PC-9 (cell line): Measurements from ENCODE around the gene GIMAP1. TPM values are rescaled to one million over a fixed set of nuclear protein-coding genes. Genes with fewer than 3 reads are reported as not detected.

ENCODE experiments used
- BruUV-seq: library from RNA; stranded (reverse); fragments of 400-500 nt; replicated peaks from 2 replicates; lab custom pipeline; 2021; lab: Mats Ljungman, UMichigan
- CTCF ChIA-PET: fragments of 300-600 bp; sonication (Branson Sonifier 250); formaldehyde crosslinking; loops from one replicate; lab custom pipeline; 2022; ENCODE audit warnings: antibody characterized with exemption; lab: Charles Lee
- POLR2A ChIA-PET: fragments of 300-600 bp; sonication (Branson Sonifier 250); formaldehyde crosslinking; loops from one replicate; lab custom pipeline; 2022; ENCODE audit warnings: antibody characterized with exemption; ENCODE audit not compliant: unreplicated experiment; lab: Charles Lee
- DNase-seq, 2 experiments: peaks; one replicate each; pipeline versions ENCODE4 v3.0.0 to v3.0.0-alpha.2; 2015 to 2022; ENCODE audit warnings: mixed read lengths in 1 of 2
- H2AFZ ChIP-seq: fragments of 200-600 bp; sonication (generic); 2 replicates; pipeline ENCODE4 v1.8.1; 2017; ENCODE audit warnings: antibody characterized with exemption
- H3F3A ChIP-seq: fragments of 200-600 bp; sonication (generic); 2 replicates; pipeline ENCODE4 v1.8.1; 2017; ENCODE audit warnings: antibody characterized with exemption, mild to moderate bottlenecking, low read depth; ENCODE audit not compliant: insufficient read depth
- H3K27ac ChIP-seq: fragments of 200-600 bp; sonication (generic); 2 replicates; pipeline ENCODE4 v1.6.1; 2016; ENCODE audit warnings: mixed run types
- H3K27me3 ChIP-seq: fragments of 200-600 bp; sonication (generic); 2 replicates; pipeline ENCODE4 v1.6.1; 2016; ENCODE audit warnings: low read depth, mixed run types; ENCODE audit not compliant: insufficient read depth
- H3K36me3 ChIP-seq: fragments of 200-600 bp; sonication (generic); 2 replicates; pipeline ENCODE4 v1.6.1; 2016; ENCODE audit warnings: low read depth, mixed run types
- H3K4me1 ChIP-seq: fragments of 200-600 bp; sonication (generic); replicated peaks from 2 replicates; pipeline ENCODE4 v1.6.1; 2016; ENCODE audit warnings: mixed run types; ENCODE audit not compliant: insufficient read depth
- H3K4me2 ChIP-seq: fragments of 200-600 bp; sonication (generic); 2 replicates; pipeline ENCODE4 v1.6.1; 2017; ENCODE audit warnings: mixed run types
- H3K4me3 ChIP-seq: fragments of 200-600 bp; sonication (generic); 2 replicates; pipeline ENCODE4 v1.6.1; 2016; ENCODE audit warnings: mixed run types
- H3K79me2 ChIP-seq: fragments of 200-600 bp; sonication (generic); 2 replicates; pipeline ENCODE4 v1.6.1; 2017; ENCODE audit warnings: low read depth, mixed run types
- H3K9me2 ChIP-seq: fragments of 200-600 bp; sonication (generic); 2 replicates; pipeline ENCODE4 v1.8.1; 2017; ENCODE audit warnings: mild to moderate bottlenecking; ENCODE audit not compliant: insufficient read depth
- H3K9me3 ChIP-seq: fragments of 200-600 bp; sonication (generic); 2 replicates; pipeline ENCODE4 v1.8.1; 2016; ENCODE audit warnings: low read depth; ENCODE audit not compliant: insufficient read depth
- H4K20me1 ChIP-seq: fragments of 200-600 bp; sonication (generic); 2 replicates; pipeline ENCODE4 v1.8.1; 2017; ENCODE audit not compliant: insufficient read depth
- CTCF ChIP-seq: fragments of 200-600 bp; sonication (generic); conservative IDR thresholded peaks from 2 replicates; pipeline ENCODE4 v1.6.1; 2017; ENCODE audit warnings: mixed run types, antibody characterized with exemption, mild to moderate bottlenecking, moderate library complexity
- EZH2 ChIP-seq: fragments of 200-600 bp; sonication (generic); IDR thresholded peaks from 2 replicates; pipeline ENCODE4 v1.8.0; 2017; ENCODE audit warnings: antibody characterized with exemption, low read depth
- intact Hi-C: fragments of 100-400 bp; cut with micrococcal nuclease; formaldehyde crosslinking; loops from one replicate; pipeline ENCODE4 v1.10.0; 2022; ENCODE audit not compliant: unreplicated experiment
- total RNA-seq: library from RNA; stranded (reverse); gene quantifications from 2 replicates; pipeline ENCODE4 v1.2.3, GENCODE V29; 2021

Gene GIMAP1
- total RNA-seq, 1 experiment from 2014 or later: not detected

- no TSS peak for BruUV-seq
- H3K9me2 ChIP-seq: no peaks in the 10 kb centered on the region
- intact Hi-C loops: loop anchor here (5.0 kb wide), 1 partner anchor 308 kb away; no protein-coding TSS in a partner anchor
- no peaks in the 10 kb centered on the region for H3K4me1 ChIP-seq
- ChIA-PET POLR2A (no interaction called here), CTCF (no interaction called here)
- H3K4me2 ChIP-seq: no peak overlapping the region
- no peaks in the 10 kb centered on the region for H4K20me1 ChIP-seq
- H3K79me2 ChIP-seq: no peaks in the 10 kb centered on the region
- H3F3A ChIP-seq: no peaks in the 10 kb centered on the region
- no peak overlapping the region for H3K4me3 ChIP-seq
- H3K36me3 ChIP-seq: no peaks in the 10 kb centered on the region
- H3K9me3 ChIP-seq: no peaks in the 10 kb centered on the region
- peaks cover 1% of the 10 kb centered on the region for H3K27me3 ChIP-seq
- H3K27ac ChIP-seq: no peak overlapping the region
- TF ChIP-seq CTCF (no peak), EZH2 (no peak)
- no peak overlapping the region for H2AFZ ChIP-seq
- DNase-seq: no peak
These were observed 38.5 kb downstream of the GIMAP1 start for GRCh38 chr7:150754951-150755350.

GRCh38 chr7:150755473-150756099 lies 39.2 kb downstream of the GIMAP1 start:
- DNase-seq: no peak
- ChIA-PET CTCF (interaction anchor here (0.7 kb wide), 1 partner anchor 342 kb away, joined by 4 read pairs; no protein-coding TSS in a partner anchor), POLR2A (no interaction called here)
- H3K27me3 ChIP-seq: no peaks in the 10 kb centered on the region; the same call in 1 of the 2 replicates
- TF ChIP-seq CTCF (no peak), EZH2 (no peak)
- H3F3A ChIP-seq: no peaks in the 10 kb centered on the region
- no peak overlapping the region for H3K4me2 ChIP-seq
- no TSS peak for BruUV-seq
- H2AFZ ChIP-seq: no peak overlapping the region
- no peak overlapping the region for H3K4me3 ChIP-seq
- no peaks in the 10 kb centered on the region for H3K9me2 ChIP-seq
- intact Hi-C loops: loop anchor here (5.0 kb wide), 1 partner anchor 308 kb away; no protein-coding TSS in a partner anchor
- H3K4me1 ChIP-seq: no peaks in the 10 kb centered on the region
- no peaks in the 10 kb centered on the region for H3K79me2 ChIP-seq
- no peaks in the 10 kb centered on the region for H3K36me3 ChIP-seq
- H4K20me1 ChIP-seq: no peaks in the 10 kb centered on the region
- no peak overlapping the region for H3K27ac ChIP-seq
- H3K9me3 ChIP-seq: no peaks in the 10 kb centered on the region

- Histone ChIP-seq H3K4me1 (no peaks in the 10 kb centered on the region), H3K9me3 (no peaks in the 10 kb centered on the region), H3K79me2 (no peaks in the 10 kb centered on the region), H3K27ac (no peak overlapping the region), H3K27me3 (no peaks in the 10 kb centered on the region; the same call in 1 of the 2 replicates), H3K4me2 (no peak overlapping the region), H3F3A (no peaks in the 10 kb centered on the region), H2AFZ (no peak overlapping the region), H3K36me3 (no peaks in the 10 kb centered on the region), H3K4me3 (no peak overlapping the region), H3K9me2 (no peaks in the 10 kb centered on the region), H4K20me1 (no peaks in the 10 kb centered on the region)
- no TSS peak for BruUV-seq
- no peak for DNase-seq
- CTCF ChIA-PET: interaction anchor here (0.7 kb wide), 1 partner anchor 343 kb away, joined by 4 read pairs; no protein-coding TSS in a partner anchor
- POLR2A ChIA-PET: no interaction called here
- no peak for TF ChIP-seq CTCF
- TF ChIP-seq EZH2: no peak
- intact Hi-C loops: loop anchor here (5.0 kb wide), 1 partner anchor 309 kb away; no protein-coding TSS in a partner anchor
These were observed 39.8 kb downstream of the GIMAP1 start for GRCh38 chr7:150756166-150756565.
